C4-2B (cell line): ENCODE measurements around the gene PDLIM7.

Experiments
- ZFX ChIP-seq: fragments of 450-650 bp; IDR thresholded peaks from 2 replicates; pipeline ENCODE4 v1.6.1; 2017
- TF ChIP-seq, protein P1 (sequence below): fragments of 450-650 bp; conservative IDR thresholded peaks from 2 replicates; pipeline ENCODE4 v1.5.1; 2017; ENCODE audit warnings: mild to moderate bottlenecking

DNA sequence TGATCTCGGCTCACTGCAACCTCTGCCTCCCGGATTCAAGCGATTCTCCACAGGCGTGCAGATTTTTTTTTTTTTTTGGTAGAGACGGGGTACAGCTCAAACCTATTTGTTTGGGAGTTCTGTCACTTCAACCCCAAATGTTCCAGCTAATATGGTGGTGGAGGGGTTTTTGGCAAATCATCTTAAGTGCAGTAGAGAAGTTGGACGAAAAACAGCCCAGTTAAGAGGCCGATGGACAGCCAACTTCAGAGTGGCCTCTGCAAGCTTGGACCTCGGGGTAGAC is 51.5 kb downstream of the PDLIM7 start:
- TF ChIP-seq, protein P1, sequence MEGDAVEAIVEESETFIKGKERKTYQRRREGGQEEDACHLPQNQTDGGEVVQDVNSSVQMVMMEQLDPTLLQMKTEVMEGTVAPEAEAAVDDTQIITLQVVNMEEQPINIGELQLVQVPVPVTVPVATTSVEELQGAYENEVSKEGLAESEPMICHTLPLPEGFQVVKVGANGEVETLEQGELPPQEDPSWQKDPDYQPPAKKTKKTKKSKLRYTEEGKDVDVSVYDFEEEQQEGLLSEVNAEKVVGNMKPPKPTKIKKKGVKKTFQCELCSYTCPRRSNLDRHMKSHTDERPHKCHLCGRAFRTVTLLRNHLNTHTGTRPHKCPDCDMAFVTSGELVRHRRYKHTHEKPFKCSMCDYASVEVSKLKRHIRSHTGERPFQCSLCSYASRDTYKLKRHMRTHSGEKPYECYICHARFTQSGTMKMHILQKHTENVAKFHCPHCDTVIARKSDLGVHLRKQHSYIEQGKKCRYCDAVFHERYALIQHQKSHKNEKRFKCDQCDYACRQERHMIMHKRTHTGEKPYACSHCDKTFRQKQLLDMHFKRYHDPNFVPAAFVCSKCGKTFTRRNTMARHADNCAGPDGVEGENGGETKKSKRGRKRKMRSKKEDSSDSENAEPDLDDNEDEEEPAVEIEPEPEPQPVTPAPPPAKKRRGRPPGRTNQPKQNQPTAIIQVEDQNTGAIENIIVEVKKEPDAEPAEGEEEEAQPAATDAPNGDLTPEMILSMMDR = no peak
- no peak for TF ChIP-seq ZFX
